IPS-18c (cell line): ENCODE measurements around the gene KRT36.

ENCODE experiments used
- H3K4me3 ChIP-seq: 2 replicates; pipeline ENCODE4 v1.7.0; 2013; ENCODE audit warnings: low read depth, mild to moderate bottlenecking, low read length, moderate library complexity; ENCODE audit not compliant: insufficient read depth
- H3K9me3 ChIP-seq: one replicate; pipeline ENCODE4 v1.6.1; 2013; ENCODE audit warnings: mild to moderate bottlenecking, low read length, moderate library complexity; ENCODE audit not compliant: control insufficient read depth, insufficient read depth

KRT36 gene

GRCh38 chr17:41437769-41438168 is 51.9 kb downstream of the KRT36 start:
- Histone ChIP-seq H3K9me3 (no peaks in the 10 kb centered on the region), H3K4me3 (no peak overlapping the region)

GRCh38 chr17:41437254-41437653 is 52.5 kb downstream of the KRT36 start:
- Histone ChIP-seq H3K4me3 (no peak overlapping the region), H3K9me3 (no peaks in the 10 kb centered on the region)
